Keratinocyte (primary cell): ENCODE measurements around the gene HLA-E. TPM values are rescaled to one million over a fixed set of nuclear protein-coding genes. Genes with fewer than 3 reads are reported as not detected.

Source experiments
- DNase-seq: peaks from one replicate; pipeline ENCODE4 v3.0.0-alpha.2; 2011; ENCODE audit warnings: low read depth, missing footprints, low spot score
- FAIRE-seq: peaks from 2 replicates; lab custom pipeline; 2011; peaks lifted over from hg19 to GRCh38; lab: Jason Lieb, UNC
- H2AFZ ChIP-seq: 2 replicates; pipeline ENCODE4 v1.6.0; 2012; ENCODE audit warnings: low read length, control low read depth, inconsistent platforms; ENCODE audit not compliant: control insufficient read depth
- H3K27ac ChIP-seq: 2 replicates; pipeline ENCODE4 v1.5.1; 2011; ENCODE audit warnings: low read length; ENCODE audit not compliant: control insufficient read depth, insufficient read depth
- H3K27me3 ChIP-seq: 3 replicates; pipeline ENCODE4 v1.6.0; 2011; ENCODE audit warnings: low read length; ENCODE audit not compliant: control insufficient read depth, insufficient read depth; ENCODE audit errors: extremely low read depth
- H3K36me3 ChIP-seq, 2 experiments: 2 replicates in 1 of 2; 3 replicates in 1 of 2; pipeline ENCODE4 v1.5.1; 2011; ENCODE audit warnings: low read length in 2 of 2, mild to moderate bottlenecking in 1 of 2; ENCODE audit not compliant: control insufficient read depth in 2 of 2, insufficient read depth in 2 of 2; ENCODE audit errors: extremely low read depth in 1 of 2
- H3K4me1 ChIP-seq: 3 replicates; pipeline ENCODE4 v1.5.1; 2011; ENCODE audit warnings: low read length; ENCODE audit not compliant: control insufficient read depth, insufficient read depth; ENCODE audit errors: extremely low read depth
- H3K4me2 ChIP-seq: 3 replicates; pipeline ENCODE4 v1.6.0; 2011; ENCODE audit warnings: low read depth, low read length; ENCODE audit not compliant: control insufficient read depth, insufficient read depth; ENCODE audit errors: extremely low read depth
- H3K4me3 ChIP-seq, 3 experiments: fragments of 200-600 bp in 1 of 3; sonication (generic) in 1 of 3; 2 replicates in 2 of 3; 3 replicates in 1 of 3; pipeline ENCODE4 v1.5.1; 2011 to 2016; ENCODE audit warnings: low read length in 3 of 3, mild to moderate bottlenecking in 3 of 3, control low read depth in 2 of 3, inconsistent platforms in 1 of 3, low read depth in 1 of 3, mixed read lengths in 1 of 3, mixed run types in 1 of 3, moderate library complexity in 1 of 3; ENCODE audit not compliant: control insufficient read depth in 2 of 3, insufficient read depth in 2 of 3; ENCODE audit errors: extremely low read depth in 1 of 3
- H3K79me2 ChIP-seq: 2 replicates; pipeline ENCODE4 v1.6.0; 2012; ENCODE audit warnings: low read length; ENCODE audit not compliant: control insufficient read depth, insufficient read depth
- H3K9ac ChIP-seq: 3 replicates; pipeline ENCODE4 v1.6.0; 2011; ENCODE audit warnings: low read length; ENCODE audit not compliant: control insufficient read depth, insufficient read depth; ENCODE audit errors: extremely low read depth
- H3K9me1 ChIP-seq: 3 replicates; pipeline ENCODE4 v1.6.0; 2011; ENCODE audit warnings: low read length; ENCODE audit not compliant: control insufficient read depth, insufficient read depth; ENCODE audit errors: extremely low read depth
- H3K9me3 ChIP-seq: 2 replicates; pipeline ENCODE4 v1.5.1; 2012; ENCODE audit warnings: low read depth, low read length; ENCODE audit not compliant: control insufficient read depth
- H4K20me1 ChIP-seq: 3 replicates; pipeline ENCODE4 v1.6.0; 2011; ENCODE audit warnings: low read length; ENCODE audit not compliant: control insufficient read depth, insufficient read depth; ENCODE audit errors: extremely low read depth
- CTCF ChIP-seq, 3 experiments: IDR thresholded peaks in 1 of 3; conservative IDR thresholded peaks in 1 of 3; optimal IDR thresholded peaks in 1 of 3; 2 replicates in 2 of 3; 3 replicates in 1 of 3; pipeline versions ENCODE3 to v1.5.1; 2011; ENCODE audit warnings: low read length in 3 of 3, mild to moderate bottlenecking in 3 of 3, moderate library complexity in 2 of 3, control low read depth in 1 of 3, inconsistent platforms in 1 of 3; ENCODE audit not compliant: insufficient read depth in 2 of 3; ENCODE audit errors: extremely low read depth in 1 of 3
- EZH2 ChIP-seq: IDR thresholded peaks from one replicate; pipeline ENCODE4 v1.6.1; 2012; ENCODE audit warnings: inconsistent platforms, mild to moderate bottlenecking, low read length, moderate library complexity
- dilution Hi-C: fragments of 300-500 bp; cut with MboI; formaldehyde crosslinking; loops from one replicate; pipeline ENCODE4 v1.7.0; 2020; ENCODE audit warnings: low sequenced_read_pairs; ENCODE audit not compliant: extremely low pct_ligation_motif_present
- polyA plus RNA-seq, 5 experiments: library from polyadenylated mRNA; depleted of rRNA in 3 of 5; stranded (reverse) in 3 of 5; stranded (forward) in 1 of 5; unstranded in 1 of 5; fragments of >200 nt; gene quantifications; 1 replicate in 1 of 5; 2 replicates in 3 of 5; 3 replicates in 1 of 5; pipeline versions ENCODE4 v1.2.1 to v1.2.3, GENCODE V29; 2011 to 2012; ENCODE audit warnings: missing spikeins in 2 of 5, low read depth in 1 of 5, low replicate concordance in 1 of 5

Gene HLA-E
- polyA plus RNA-seq, 1 donor (not counting 4 experiments of a cell fraction or from before 2014, with no cell fraction given): 108 TPM

GRCh38 chr6:30491991-30492952, 3.0 kb downstream of the HLA-E start:
- TF ChIP-seq EZH2 (no peak), CTCF (optimal IDR thresholded peaks at IDR 0.05 in 1 of 3, IDR thresholded peaks at IDR 0.05 in 1 of 3, conservative IDR thresholded peaks at IDR 0.05 in 1 of 3; ENCODE audit: extremely low read depth in 1 of 3, insufficient read depth in 2 of 3, low read length in 3 of 3) (no peak)
- Histone ChIP-seq H3K36me3 (peaks cover 27 to 31% of the 10 kb centered on the region in 2 experiments), H3K27ac (no peak overlapping the region), H3K4me3 (no peak overlapping the region), H3K4me1 (peaks cover 23% of the 10 kb centered on the region), H3K27me3 (no peaks in the 10 kb centered on the region), H3K79me2 (peaks cover 24% of the 10 kb centered on the region), H2AFZ (no peak overlapping the region), H4K20me1 (peaks cover 12% of the 10 kb centered on the region), H3K9me3 (no peaks in the 10 kb centered on the region), H3K4me2 (no peak overlapping the region), H3K9me1 (no peaks in the 10 kb centered on the region), H3K9ac (no peak overlapping the region)
- dilution Hi-C loops: no loop called here
- FAIRE-seq (no peak), DNase-seq (no peak)

GRCh38 chr6:30493643-30494250, 4.4 kb downstream of the HLA-E start:
- DNase-seq (no peak), FAIRE-seq (no peak)
- Histone ChIP-seq H3K79me2 (peaks cover 24% of the 10 kb centered on the region), H3K27me3 (no peaks in the 10 kb centered on the region), H3K27ac (no peak overlapping the region), H3K36me3 (peaks cover 27 to 31% of the 10 kb centered on the region in 2 experiments), H3K9ac (no peak overlapping the region), H3K9me1 (no peaks in the 10 kb centered on the region), H3K4me3 (no peak overlapping the region), H3K4me2 (no peak overlapping the region), H4K20me1 (peaks cover 12% of the 10 kb centered on the region), H3K4me1 (peaks cover 23% of the 10 kb centered on the region), H2AFZ (no peak overlapping the region), H3K9me3 (no peaks in the 10 kb centered on the region)
- TF ChIP-seq CTCF (optimal IDR thresholded peaks at IDR 0.05 in 1 of 3, IDR thresholded peaks at IDR 0.05 in 1 of 3, conservative IDR thresholded peaks at IDR 0.05 in 1 of 3; ENCODE audit: extremely low read depth in 1 of 3, insufficient read depth in 2 of 3, low read length in 3 of 3) (peak; percentile 20 to 37 (median 23)), EZH2 (no peak)
- dilution Hi-C loops: no loop called here
